ENCODE results near the gene CFAP77. TPM values are rescaled to one million over a fixed set of nuclear protein-coding genes. Genes with fewer than 3 reads are reported as not detected.
"Not testable (repeated sequence)": the region's sequence is repeated elsewhere in the genome, so short reads cannot be mapped to it uniquely, and the experiment has no call there.

CFAP77 gene
- total RNA-seq, 1 experiment from 2014 or later = not detected

DNA sequence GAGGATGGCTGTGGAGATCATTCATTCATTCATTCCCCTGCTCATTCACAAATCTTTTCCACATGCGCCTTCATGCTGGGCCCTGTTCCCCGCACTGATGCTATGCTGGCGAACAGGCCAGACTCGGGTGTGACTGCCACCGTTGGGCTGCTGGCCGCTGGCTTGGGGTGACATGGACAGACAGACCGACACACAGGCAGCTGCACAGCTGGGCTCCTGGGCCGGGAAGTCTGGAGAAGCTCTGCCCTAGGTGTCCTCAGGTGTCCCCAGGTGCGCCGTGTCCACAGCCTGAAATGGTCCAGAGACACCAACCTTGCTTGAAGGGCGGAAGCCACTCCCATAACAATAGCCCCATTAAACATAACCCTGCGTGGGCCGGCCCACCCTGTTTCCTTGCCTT is 137.4 kb downstream of the CFAP77 start:
- DNase-seq (ENCODE audit: low spot score) = no peak

DNA sequence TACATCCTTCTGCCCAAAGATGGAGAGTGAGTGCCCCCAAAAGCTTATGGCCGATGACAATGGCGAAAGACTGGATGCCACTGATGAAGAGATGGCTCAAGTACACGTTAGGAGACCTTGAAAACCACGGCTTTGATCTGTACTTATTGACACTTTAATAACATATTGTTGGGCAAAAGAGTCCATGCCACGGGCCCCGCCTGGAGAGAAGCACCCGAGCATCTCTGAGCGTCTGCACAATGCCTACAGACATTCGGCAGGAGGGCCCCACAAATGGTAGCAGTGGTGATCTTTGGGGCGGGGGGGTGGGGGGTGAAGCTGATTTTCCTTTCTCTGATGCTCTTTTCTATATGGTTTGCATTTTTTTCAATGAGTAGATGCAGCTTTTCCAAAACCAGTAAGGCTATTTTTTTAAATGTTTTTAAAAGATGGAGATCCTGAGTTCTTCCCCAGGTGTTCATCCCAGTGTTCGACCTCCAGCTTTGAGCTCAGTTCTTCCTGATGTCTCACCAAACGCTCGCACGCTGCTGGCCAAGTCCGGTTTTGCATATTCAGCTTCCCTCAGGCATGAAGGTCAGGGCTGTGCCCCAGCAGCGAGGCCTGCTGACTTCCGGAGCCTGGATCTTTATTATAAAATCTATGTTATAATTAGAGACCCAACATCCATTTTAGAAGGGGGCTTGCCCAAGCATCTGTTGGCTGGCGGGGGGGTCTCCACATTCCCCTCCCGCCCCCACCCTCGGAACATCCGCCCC is 138.1 kb downstream of the CFAP77 start:
- DNase-seq (ENCODE audit: low spot score) = no peak

DNA sequence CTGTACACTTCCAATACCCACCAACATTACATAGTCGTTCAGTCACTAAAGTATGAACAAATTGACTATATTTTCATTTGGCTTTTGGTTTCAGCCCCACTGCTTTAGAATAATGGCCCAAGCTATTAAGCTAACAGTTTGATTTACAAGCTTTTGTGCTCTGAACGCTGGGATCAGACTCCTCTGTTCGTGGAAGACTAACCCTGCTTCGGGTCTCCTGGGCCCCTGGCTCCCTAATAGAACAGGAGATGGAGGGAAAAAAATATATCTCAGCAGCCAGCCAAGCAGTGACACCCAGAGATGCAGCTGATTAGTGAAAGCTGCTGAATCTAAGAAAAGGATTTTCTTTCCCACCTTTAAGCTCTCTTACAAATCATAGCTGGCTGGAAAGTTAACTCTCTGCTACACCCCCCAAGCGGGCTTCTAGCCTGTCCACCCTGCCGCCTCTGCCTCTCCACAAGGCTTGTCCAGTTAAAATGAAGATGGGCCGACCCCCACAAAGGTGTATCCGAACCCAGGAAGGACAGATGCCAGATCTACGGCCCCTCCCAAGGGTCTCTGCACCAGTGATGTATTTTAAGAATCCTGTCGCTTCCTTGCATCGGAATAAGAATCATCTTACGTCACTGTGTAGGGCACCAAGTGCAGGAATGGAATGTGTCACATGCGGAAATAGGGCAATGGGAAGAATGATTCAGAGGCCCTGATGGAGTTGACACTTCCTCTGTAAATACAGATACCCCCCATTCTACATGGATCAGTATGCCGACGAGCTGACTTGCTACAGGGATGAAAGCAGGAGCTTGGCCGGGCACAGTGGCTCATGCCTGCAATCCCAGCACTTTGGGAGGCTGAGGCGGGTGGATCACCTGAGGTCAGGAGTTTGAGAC is 139.0 kb downstream of the CFAP77 start:
- peak; percentile 70 for DNase-seq (ENCODE audit: low spot score)

DNA sequence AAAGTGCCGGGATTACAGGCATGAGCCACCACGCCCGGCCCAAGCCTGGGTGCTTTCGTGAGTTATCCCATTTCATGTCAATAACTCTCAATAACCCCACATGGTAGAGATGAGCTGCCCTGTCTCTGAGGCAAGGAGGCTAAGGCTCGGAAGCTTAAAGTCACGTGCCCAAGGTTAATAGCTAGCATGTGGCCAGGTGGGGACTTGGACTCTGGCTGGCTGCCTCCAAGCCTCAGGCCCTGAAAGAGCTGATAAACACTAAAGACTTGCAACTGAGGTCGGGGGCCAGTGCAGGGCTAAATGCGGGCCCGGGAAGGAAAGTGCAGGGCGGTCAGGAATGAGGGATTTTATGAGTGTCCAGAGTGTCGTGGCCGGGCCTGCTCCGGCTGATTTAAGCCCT is 141.5 kb downstream of the CFAP77 start:
- DNase-seq (ENCODE audit: low spot score) = no peak

DNA sequence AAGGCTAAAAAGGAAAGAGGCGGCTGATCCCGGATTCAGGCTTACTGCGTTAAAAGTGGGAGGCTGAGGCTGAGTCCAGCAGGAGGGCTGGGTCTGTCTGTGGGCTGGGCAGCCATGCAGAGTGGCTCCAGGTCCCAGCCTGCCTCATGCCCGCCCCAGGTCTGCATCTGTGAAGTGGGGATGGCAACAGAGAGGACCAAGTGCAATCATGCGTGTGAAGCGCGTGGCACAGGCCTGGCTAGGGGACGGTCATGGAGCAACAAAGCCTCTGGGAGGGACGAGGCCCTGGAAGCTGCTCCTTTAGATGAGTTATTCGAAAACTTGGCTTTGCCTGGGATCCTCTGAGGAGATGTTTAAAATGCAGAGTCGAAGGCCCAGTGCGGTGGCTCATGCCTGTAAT is 142.0 kb downstream of the CFAP77 start:
- DNase-seq (ENCODE audit: low spot score) = no peak

DNA sequence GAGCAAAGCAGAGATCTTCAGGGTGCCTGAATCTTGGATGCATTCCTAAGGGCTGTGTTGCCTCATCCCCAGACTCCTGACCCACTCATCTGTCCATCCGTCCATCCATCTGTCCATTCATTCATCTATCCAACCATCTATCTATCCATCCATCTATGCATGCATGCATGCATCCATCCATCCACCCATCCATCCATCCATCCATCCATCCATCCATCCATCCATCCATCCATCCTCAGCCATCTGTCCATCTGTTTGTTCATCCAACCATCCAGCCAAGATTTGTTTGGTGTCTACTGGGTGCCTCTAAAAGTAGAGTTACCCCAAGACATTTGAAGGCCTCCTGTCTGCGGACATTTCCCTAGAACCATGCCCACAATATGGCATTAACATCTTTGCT is 144.7 kb downstream of the CFAP77 start:
- no peak for DNase-seq (ENCODE audit: low spot score)

DNA sequence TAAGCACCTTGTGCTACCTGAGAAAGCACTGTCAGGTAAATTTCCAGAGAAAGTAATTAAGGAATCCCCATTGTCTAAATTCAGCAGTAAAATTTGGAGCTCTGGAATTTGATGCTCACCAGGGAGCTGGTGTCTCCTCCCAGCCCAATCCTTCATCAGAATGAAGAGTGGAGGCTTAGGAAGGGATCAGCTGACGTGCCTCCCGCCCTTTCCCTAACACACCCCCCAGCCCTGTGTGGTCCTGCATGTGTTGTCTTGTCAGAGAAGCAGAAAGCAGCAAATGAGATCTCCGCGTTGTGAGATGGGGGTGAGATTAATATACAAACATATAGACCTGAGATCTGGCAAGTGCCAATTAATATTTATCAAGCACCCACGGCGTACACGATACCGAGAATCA is 145.5 kb downstream of the CFAP77 start:
- no peak for DNase-seq (ENCODE audit: low spot score)

DNA sequence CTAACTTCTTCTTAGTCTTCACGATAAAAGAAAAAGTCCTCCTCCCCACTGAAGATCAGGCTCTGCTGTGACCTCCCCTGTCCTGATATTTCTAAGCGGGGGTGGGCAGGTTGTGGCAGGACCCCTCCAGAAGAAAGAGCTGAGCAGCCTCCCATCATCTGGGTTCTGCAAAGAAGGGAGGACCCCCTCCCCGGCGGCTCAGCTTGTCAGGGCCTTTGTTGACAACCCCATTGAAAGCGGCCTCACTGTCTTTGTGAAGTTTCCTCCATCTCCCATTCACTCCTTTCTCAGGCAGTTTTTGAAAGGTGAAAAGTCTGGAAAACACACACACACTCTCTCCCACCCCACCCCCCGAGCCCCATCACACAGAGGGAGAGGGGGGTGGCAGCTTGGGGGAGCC is 146.2 kb downstream of the CFAP77 start:
- no peak for DNase-seq (ENCODE audit: low spot score)

DNA sequence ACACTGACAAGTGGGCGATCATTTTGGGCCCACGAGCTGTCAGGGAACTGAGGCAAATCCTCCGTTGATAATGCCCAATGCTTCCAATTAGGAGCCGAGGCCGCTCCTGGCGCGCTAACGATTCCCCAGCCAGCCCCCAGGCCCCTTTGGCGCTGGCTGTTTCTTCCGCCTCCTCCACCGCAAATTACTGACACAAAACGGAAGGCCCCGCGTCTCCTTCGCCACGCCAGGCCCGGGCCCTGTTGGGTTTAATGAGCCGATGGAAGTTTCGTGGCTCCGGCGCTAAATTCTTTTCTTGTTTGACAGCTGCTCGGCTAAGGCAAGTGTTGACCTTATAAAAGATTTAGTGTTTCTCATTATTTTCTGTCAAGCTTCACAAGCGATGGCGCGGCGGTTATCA is 146.7 kb downstream of the CFAP77 start:
- no peak for DNase-seq (ENCODE audit: low spot score)

DNA sequence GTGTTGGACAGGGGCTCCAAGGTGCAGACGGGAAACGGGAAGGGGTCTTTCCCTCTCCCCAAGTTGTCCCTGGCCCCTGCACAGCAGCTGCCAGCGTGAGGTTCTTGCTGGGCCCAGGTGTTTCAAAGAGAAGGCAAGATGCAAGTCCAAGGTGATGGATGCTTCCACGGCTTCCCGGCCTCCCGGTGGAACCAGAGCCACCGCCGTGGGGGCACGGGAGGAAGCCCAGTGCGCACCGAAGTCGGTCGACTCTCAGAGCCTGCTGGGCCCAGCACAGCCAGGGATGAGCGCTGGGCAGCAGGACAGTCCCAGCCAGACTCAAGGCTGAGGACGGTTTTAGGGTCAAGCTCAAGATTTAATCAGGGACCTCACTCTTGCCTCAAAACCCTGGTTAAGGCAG is 147.1 kb downstream of the CFAP77 start:
- DNase-seq (ENCODE audit: low spot score) = no peak

DNA sequence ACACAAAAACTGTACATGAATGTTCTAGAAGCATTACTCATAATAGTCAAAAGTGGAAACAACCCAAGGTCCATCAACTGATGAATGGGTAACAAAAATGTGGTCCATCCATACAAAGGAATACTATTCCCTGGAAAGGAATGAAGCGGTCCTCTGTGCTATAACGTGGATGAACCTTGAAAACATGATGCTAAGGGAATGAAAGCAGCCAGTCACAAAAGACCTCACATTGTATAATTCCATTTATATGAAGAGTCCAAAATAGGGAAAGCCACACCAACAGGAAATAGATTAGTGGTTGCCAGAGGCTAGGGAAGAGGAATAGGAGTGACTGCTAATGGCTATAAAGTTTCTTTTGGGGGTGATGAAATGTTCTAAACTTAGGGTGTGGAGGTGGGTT is 149.7 kb downstream of the CFAP77 start:
- no peak for DNase-seq (ENCODE audit: low spot score)

DNA sequence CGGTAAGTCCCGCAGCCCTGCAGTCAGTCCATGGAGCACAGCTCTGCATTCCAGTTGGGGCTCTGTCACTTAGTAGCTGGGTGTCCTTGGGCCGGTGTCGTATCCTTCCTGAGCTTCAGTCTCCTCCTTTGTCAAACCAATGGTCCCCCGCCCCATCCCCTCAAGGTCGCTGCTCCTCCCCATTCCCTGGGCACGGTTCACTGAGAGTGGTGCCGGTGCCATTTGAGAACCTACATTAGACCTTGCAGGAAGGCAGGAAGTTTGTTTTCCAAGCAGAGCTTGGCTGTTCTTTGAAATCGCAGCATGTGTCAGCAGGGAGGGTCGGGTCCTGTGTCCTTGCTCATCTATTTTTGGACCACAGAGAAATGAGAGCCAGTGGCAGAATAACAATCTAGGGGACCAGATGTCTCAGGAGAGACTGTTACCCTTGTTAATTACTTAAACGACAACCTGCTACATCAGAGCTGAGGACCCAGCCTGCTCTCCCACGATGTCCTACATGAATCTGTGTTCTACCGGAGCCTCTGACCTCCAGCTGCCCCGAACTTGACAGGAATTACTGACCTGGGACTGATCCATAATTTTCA is 150.7 kb downstream of the CFAP77 start:
- no peak for DNase-seq (ENCODE audit: low spot score)

DNA sequence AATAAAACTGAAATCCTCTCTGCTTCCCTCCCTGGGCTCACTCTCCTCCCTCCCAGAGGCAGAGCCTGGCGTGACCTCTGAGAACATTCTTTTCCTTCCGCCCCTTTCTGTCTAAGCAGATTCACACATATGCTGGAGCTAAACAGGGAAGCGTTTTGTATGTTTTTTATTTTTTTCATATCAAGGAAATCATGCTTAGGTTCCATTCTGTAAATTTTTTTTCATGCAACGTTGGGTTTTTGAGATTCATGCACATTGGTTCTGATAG is 152.2 kb downstream of the CFAP77 start:
- DNase-seq (ENCODE audit: low spot score) = no peak

DNA sequence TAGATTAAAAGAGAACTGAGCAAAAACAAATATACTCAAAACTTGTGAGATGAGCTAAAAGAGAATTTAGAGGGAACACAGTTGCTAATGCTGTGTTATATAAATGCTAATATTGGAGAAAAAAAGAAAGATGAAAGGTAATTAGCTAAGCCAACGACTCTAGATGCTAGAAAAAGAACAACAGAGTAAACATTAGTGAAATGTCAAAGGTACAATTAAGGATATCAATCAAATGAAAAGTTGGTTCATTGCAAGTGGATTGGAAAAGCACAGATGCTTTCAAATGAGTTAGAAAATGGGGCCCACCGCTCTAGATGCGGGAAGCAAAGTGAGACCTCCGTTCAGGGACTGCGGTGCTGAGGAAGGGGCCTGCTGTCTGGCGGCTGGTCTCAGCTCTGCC is 154.5 kb downstream of the CFAP77 start:
- no peak for DNase-seq (ENCODE audit: low spot score)

DNA sequence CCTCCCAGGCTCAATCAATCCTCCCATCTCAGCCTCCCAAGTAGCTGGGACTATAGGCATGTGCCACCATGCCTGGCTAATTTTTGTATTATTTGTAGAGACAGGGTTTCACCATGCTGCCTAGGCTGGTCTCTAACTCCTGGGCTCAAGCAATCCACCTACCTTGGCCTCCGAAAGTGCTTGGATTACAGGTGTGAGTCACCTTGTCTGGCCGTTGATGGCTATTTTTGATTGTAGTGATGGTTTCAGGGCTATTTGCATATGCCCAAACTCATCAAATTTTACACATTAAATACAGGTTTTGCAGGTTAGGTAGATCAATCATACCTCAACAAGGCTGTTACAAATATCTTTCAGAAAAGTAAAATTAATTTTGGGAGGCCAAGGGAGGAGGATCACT is 158.8 kb downstream of the CFAP77 start:
- not testable (repeated sequence) for DNase-seq (ENCODE audit: low spot score)

DNA sequence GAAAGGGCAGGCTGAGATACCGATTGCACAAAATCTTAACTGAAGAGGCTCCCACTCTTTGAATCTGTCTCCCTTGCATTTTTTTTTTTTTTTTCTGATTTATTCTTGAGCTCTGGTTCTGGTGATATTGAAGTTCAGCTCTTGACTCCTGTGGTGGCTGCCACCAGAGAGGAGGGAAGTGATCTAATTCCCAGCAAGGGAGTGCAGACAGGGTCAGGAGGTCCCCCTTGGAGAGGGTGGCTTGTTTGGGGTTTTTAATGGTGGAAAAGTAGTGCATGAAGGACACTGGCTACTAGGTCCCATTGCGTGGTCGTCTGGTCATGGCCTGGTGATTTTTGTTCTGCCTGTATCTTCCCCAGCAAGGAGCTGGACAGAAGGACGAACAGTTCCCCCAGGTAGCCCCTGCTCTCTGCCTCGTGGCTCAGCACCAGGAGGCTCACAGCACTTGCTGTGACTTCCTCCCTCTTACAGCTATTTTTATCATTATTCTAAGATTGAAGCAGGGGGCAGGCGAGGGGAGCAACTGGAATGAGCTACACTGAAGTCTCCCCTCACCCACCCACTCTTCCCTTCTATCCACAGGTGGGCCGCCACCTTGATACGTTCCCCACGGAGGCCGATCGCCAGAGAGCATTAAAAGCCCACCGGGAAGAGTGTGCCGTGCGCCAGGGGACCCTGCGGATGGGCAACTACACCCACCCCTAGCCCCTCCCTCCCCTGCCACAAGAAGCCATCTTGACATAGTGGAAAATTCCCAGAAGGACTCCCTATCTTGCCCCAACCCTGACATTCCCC is 162.0 kb downstream of the CFAP77 start:
- no peak for DNase-seq (ENCODE audit: low spot score)

DNA sequence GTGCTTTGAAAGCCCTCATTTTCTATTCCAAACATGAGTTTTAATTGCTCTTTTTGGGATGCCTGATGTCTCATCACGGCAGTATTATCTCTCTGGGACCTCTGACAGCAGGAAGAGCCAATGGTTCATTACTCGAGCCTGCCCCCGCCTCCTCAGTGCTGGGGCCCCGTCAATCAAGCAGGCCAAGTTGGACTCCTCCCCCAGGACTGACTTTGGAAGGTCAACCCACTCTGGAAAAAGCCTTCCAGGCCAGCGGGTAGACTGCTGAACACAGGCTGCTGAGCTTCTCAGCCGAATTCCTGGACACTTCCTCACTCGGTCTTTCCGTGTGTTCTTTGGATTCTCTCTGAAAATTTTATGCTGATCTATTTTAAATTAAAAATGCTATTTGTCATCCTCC is 162.9 kb downstream of the CFAP77 start:
- DNase-seq (ENCODE audit: low spot score) = no peak

DNA sequence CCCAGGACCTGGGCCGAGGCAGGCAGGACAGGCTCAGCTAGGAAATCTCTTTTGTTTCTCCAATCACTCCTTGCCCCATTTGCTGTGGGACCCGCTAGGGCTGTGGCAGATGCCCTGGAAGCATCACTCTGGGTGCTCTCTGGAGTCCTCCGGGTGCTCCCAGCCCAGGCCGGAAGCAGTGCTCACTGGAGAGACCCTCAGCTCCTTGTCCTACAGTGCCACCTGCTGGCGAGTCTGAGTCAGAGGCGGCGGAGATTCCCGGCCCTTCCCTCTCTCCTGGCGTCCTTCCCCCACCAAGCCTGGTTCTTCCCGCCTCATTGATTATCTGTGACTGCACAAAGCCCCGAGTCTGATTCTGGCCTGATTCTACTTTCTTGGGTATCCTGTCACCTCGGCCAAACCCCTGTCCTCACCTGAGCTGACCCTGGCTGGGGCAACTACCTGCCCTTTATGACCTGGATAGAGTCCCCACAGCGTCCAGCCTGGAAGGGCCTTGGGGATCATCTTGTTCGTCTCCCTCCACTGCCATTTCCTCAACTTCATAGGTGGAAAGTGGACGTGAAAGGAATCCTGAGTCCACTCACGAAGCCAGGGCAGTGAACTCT is 165.1 kb downstream of the CFAP77 start:
- DNase-seq (ENCODE audit: low spot score) = peak; percentile 74

DNA sequence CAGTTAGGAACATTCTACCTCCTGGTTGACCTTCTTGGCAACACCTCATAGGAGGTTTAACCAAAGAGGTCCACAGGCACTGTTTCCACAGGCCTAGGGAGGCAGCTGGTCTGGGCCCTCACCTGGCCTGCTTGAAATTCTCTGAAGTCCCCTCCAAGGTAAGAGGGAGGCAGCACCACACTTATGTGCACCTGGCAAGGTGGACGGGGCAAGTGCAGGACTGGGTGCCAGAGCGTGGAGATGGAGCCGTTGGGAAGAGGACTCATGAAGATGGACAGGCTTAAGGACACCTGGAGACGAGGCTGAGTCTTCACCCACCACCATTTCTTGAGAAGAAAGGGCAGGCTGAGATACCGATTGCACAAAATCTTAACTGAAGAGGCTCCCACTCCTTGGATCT is 165.8 kb downstream of the CFAP77 start:
- DNase-seq (ENCODE audit: low spot score) = no peak

DNA sequence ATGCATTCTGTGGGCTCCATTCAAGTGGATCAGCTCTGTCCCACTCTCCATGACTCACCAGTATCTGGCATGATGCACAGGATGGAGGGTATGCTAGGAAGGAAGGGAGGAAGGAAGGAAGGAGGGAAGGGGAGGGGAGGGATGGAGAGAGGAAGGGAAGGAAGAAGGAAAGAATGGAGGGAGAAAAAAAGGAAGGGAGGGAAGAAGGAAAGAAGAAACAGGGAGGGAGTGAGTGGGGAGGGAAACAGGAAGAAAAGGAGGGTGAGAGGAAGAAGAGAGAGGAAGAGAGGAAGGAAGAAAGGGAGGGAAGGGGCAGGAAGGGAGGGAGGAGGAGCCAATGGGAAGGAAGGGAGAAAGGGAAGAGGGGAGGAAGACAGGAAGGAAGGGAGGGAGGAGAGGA is 167.1 kb downstream of the CFAP77 start:
- no peak for DNase-seq (ENCODE audit: low spot score)

DNA sequence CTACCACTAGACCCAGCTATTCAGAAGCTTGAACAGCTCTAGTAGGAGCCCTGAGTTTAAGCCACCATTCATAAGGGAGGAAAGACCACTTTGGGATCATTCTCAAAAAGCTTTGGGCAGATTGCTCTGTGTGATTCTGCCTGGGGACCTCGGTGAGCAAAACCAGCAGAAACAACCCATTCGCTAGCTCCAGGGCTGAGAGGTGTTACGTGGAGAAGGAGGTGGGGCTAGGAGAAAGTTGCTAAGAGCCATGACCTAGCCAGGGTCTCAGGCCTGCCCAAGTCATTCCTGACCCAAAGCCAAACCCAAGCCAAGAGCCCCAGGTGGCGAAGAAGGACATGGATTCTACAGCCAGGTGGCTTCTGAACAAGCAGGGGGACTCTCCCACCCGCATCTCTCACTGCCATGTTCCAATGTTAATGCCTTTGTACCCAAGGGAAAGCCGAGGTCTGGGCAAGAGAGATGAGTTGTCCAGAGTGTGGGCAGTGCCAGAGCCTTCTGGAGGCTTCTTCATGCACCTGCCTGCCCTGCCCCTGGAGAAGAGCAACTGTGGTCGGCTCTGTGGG is 168.4 kb downstream of the CFAP77 start:
- DNase-seq (ENCODE audit: low spot score) = no peak

All from HT-29 (cell line).